IMR-90 (cell line): ENCODE data around the gene SPSB4. TPM values are rescaled to one million over a fixed set of nuclear protein-coding genes. Genes with fewer than 3 reads are reported as not detected.

ENCODE experiments used
- ATAC-seq: fragments of 200-7000 bp; cut with Tn5 transposase; 2 replicates; pipeline ENCODE4 v1.9.1; 2020; ENCODE audit warnings: low read depth, mild to moderate bottlenecking, moderate library complexity
- BruUV-seq: library from RNA; stranded (reverse); fragments of 400-500 nt; replicated peaks from 2 replicates; lab custom pipeline; 2021; lab: Mats Ljungman, UMichigan
- CTCF ChIA-PET: fragments of 300-600 bp; formaldehyde crosslinking; extraction: SDS; loops from one replicate; lab custom pipeline; 2021; ENCODE audit warnings: antibody characterized with exemption; lab: Yijun Ruan, JAX
- POLR2A ChIA-PET: fragments of 300-600 bp; sonication (Branson Sonifier 250); formaldehyde crosslinking; loops from one replicate; lab custom pipeline; 2022; ENCODE audit warnings: antibody characterized with exemption; ENCODE audit not compliant: unreplicated experiment; lab: Charles Lee
- DNase-seq: peaks from one replicate; pipeline ENCODE4 v3.0.0; 2013
- H2AFZ ChIP-seq: replicated peaks from 2 replicates; pipeline ENCODE3; 2013; ENCODE audit warnings: low read length, mild to moderate bottlenecking; ENCODE audit not compliant: poor library complexity
- H2AK5ac ChIP-seq: 2 replicates; pipeline ENCODE4 v1.6.1; 2013; ENCODE audit warnings: low read depth, low read length, inconsistent platforms
- H2AK9ac ChIP-seq: replicated peaks from 2 replicates; pipeline ENCODE3; 2013; ENCODE audit warnings: mild to moderate bottlenecking, low read depth, low read length, moderate library complexity; ENCODE audit not compliant: poor library complexity
- H2BK120ac ChIP-seq: 2 replicates; pipeline ENCODE4 v1.6.1; 2013; ENCODE audit warnings: low read depth, low read length, inconsistent platforms
- H2BK15ac ChIP-seq: 3 replicates; pipeline ENCODE4 v1.6.1; 2013; ENCODE audit warnings: low read depth, low read length, inconsistent platforms
- H2BK20ac ChIP-seq: 2 replicates; pipeline ENCODE4 v1.6.1; 2013; ENCODE audit warnings: low read depth, mild to moderate bottlenecking, inconsistent platforms, low read length, moderate library complexity
- H2BK5ac ChIP-seq: 2 replicates; pipeline ENCODE4 v1.6.1; 2013; ENCODE audit warnings: mild to moderate bottlenecking, low read depth, low read length, inconsistent platforms; ENCODE audit not compliant: poor library complexity, severe bottlenecking
- H3K14ac ChIP-seq: replicated peaks from 2 replicates; pipeline ENCODE4 v1.6.1; 2013; ENCODE audit warnings: low read depth, low read length, inconsistent platforms
- H3K18ac ChIP-seq: 2 replicates; pipeline ENCODE4 v1.6.1; 2013; ENCODE audit warnings: low read depth, low read length, control low read depth
- H3K23ac ChIP-seq: 2 replicates; pipeline ENCODE4 v1.6.1; 2013; ENCODE audit warnings: low read depth, low read length, inconsistent platforms
- H3K27ac ChIP-seq: 2 replicates; pipeline ENCODE4 v1.5.1; 2013; ENCODE audit warnings: mild to moderate bottlenecking, control low read depth, low read length; ENCODE audit not compliant: insufficient read depth
- H3K27me3 ChIP-seq: 2 replicates; pipeline ENCODE4 v1.6.1; 2013; ENCODE audit warnings: low read length; ENCODE audit not compliant: control insufficient read depth, insufficient read depth
- H3K36me3 ChIP-seq: 2 replicates; pipeline ENCODE4 v1.6.1; 2013; ENCODE audit warnings: low read length, mixed read lengths; ENCODE audit not compliant: control insufficient read depth, insufficient read depth
- H3K4ac ChIP-seq: 2 replicates; pipeline ENCODE4 v1.6.1; 2013; ENCODE audit warnings: low read depth, low read length, inconsistent platforms
- H3K4me1 ChIP-seq: 2 replicates; pipeline ENCODE4 v1.6.1; 2013; ENCODE audit warnings: low read length, mixed read lengths; ENCODE audit not compliant: control insufficient read depth, insufficient read depth
- H3K4me2 ChIP-seq: 2 replicates; pipeline ENCODE4 v1.6.1; 2013; ENCODE audit warnings: low read depth, mild to moderate bottlenecking, control low read depth, low read length, moderate library complexity
- H3K4me3 ChIP-seq: 2 replicates; pipeline ENCODE4 v1.5.1; 2013; ENCODE audit warnings: low read depth, mild to moderate bottlenecking, control low read depth, low read length, moderate library complexity; ENCODE audit not compliant: insufficient read depth
- H3K56ac ChIP-seq: 2 replicates; pipeline ENCODE4 v1.6.1; 2013; ENCODE audit warnings: low read length, inconsistent platforms; ENCODE audit not compliant: insufficient read depth; ENCODE audit errors: extremely low read depth
- H3K79me1 ChIP-seq, 2 experiments: 2 replicates each; pipeline ENCODE4 v1.6.1; 2013; ENCODE audit warnings: low read length in 2 of 2, inconsistent platforms in 1 of 2, low read depth in 1 of 2
- H3K9ac ChIP-seq: 2 replicates; pipeline ENCODE4 v1.6.1; 2013; ENCODE audit warnings: low read depth, low read length, control low read depth
- H3K9me1 ChIP-seq: 2 replicates; pipeline ENCODE4 v1.6.1; 2013; ENCODE audit warnings: low read length, inconsistent platforms; ENCODE audit not compliant: insufficient read depth
- H3K9me3 ChIP-seq: 2 replicates; pipeline ENCODE4 v1.6.1; 2013; ENCODE audit warnings: low read length; ENCODE audit not compliant: control insufficient read depth, insufficient read depth
- H4K20me1 ChIP-seq: 2 replicates; pipeline ENCODE4 v1.6.1; 2013; ENCODE audit warnings: low read length, inconsistent platforms; ENCODE audit not compliant: insufficient read depth
- H4K5ac ChIP-seq: 2 replicates; pipeline ENCODE4 v1.6.1; 2013; ENCODE audit warnings: mild to moderate bottlenecking, low read depth, low read length, control low read depth
- H4K8ac ChIP-seq, 2 experiments: 2 replicates each; pipeline ENCODE4 v1.6.1; 2013; ENCODE audit warnings: low read depth in 2 of 2, low read length in 2 of 2, control low read depth in 1 of 2, inconsistent platforms in 1 of 2
- H4K91ac ChIP-seq: 2 replicates; pipeline ENCODE4 v1.6.1; 2013; ENCODE audit warnings: low read depth, low read length, inconsistent platforms; ENCODE audit not compliant: insufficient read depth
- BHLHE40 ChIP-seq: fragments of 150-350 bp; IDR thresholded peaks from 2 replicates; pipeline ENCODE4 v1.6.1; 2016; ENCODE audit warnings: mild to moderate bottlenecking, low read depth, low read length
- CEBPB ChIP-seq: IDR thresholded peaks from 2 replicates; pipeline ENCODE4 v1.6.1; 2012; ENCODE audit warnings: low read depth, low read length, improper control_type of control experiment
- CHD1 ChIP-seq: IDR thresholded peaks from 2 replicates; pipeline ENCODE4 v1.6.1; 2012; ENCODE audit warnings: low read depth, low read length, improper control_type of control experiment
- FOS ChIP-seq: fragments of 150-350 bp; IDR thresholded peaks from 2 replicates; pipeline ENCODE4 v1.6.1; 2016; ENCODE audit warnings: low read depth, low read length
- MAFK ChIP-seq: IDR thresholded peaks from 2 replicates; pipeline ENCODE4 v1.6.1; 2012; ENCODE audit warnings: low read depth, low read length, improper control_type of control experiment
- MAZ ChIP-seq: IDR thresholded peaks from 2 replicates; pipeline ENCODE4 v1.6.1; 2012; ENCODE audit warnings: low read depth, mild to moderate bottlenecking, low read length, improper control_type of control experiment, moderate library complexity, borderline replicate concordance
- MXI1 ChIP-seq: IDR thresholded peaks from 2 replicates; pipeline ENCODE4 v1.6.1; 2012; ENCODE audit warnings: low read depth, mild to moderate bottlenecking, low read length, moderate library complexity, borderline replicate concordance
- NFE2L2 ChIP-seq: fragments of 150-350 bp; IDR thresholded peaks from 2 replicates; pipeline ENCODE4 v1.6.1; 2016; ENCODE audit warnings: low read depth, mild to moderate bottlenecking, low read length
- POLR2A ChIP-seq: IDR thresholded peaks from 2 replicates; pipeline ENCODE4 v1.6.1; 2012; ENCODE audit warnings: mild to moderate bottlenecking, low read depth, low read length
- RAD21 ChIP-seq: IDR thresholded peaks from 2 replicates; pipeline ENCODE4 v1.6.1; 2012; ENCODE audit warnings: low read length, improper control_type of control experiment
- RCOR1 ChIP-seq: IDR thresholded peaks from 2 replicates; pipeline ENCODE4 v1.6.1; 2012; ENCODE audit warnings: mild to moderate bottlenecking, low read length, improper control_type of control experiment; ENCODE audit not compliant: insufficient replicate concordance
- RFX5 ChIP-seq: IDR thresholded peaks from 2 replicates; pipeline ENCODE4 v1.8.0; 2012; ENCODE audit warnings: low read depth, mild to moderate bottlenecking, low read length, moderate library complexity
- SMC3 ChIP-seq: fragments of 150-350 bp; IDR thresholded peaks from 2 replicates; pipeline ENCODE4 v1.6.1; 2016; ENCODE audit warnings: low read depth, mild to moderate bottlenecking, antibody characterized with exemption, low read length, moderate library complexity
- whole genome bisulfite sequencing, 2 experiments: methylation state at CpG; one replicate each; pipeline versions ENCODE4 v1.1.5 to v1.1.7; 2013; ENCODE audit warnings: missing lambda C conversion rate in 2 of 2; ENCODE audit not compliant: insufficient read length in 1 of 2; ENCODE audit errors: extremely low coverage in 2 of 2; 5-methylcytosine and 5-hydroxymethylcytosine counted together
- dilution Hi-C: fragments of 300-500 bp; cut with HindIII; formaldehyde crosslinking; loops from one replicate; pipeline ENCODE4 v1.14.3; 2018; ENCODE audit warnings: low sequenced_read_pairs; ENCODE audit not compliant: unreplicated experiment
- in situ Hi-C: fragments of 300-500 bp; cut with MboI; formaldehyde crosslinking; loops from 3 replicates; pipeline ENCODE4 v1.14.3; 2019; ENCODE audit warnings: low sequenced_read_pairs, inconsistent platforms, mixed read lengths
- intact Hi-C: fragments of 100-400 bp; cut with micrococcal nuclease; formaldehyde crosslinking; loops from 2 replicates; pipeline ENCODE4 v1.10.0; 2022
- polyA plus RNA-seq, 3 experiments: library from polyadenylated mRNA; depleted of rRNA; stranded (reverse); fragments of >200 nt; gene quantifications; 2 replicates each; pipeline ENCODE4 v1.2.3, GENCODE V29; 2012; ENCODE audit warnings: low replicate concordance in 1 of 3
- total RNA-seq: library from RNA; depleted of rRNA; stranded (reverse); fragments of >200 nt; gene quantifications from 2 replicates; pipeline ENCODE4 v1.2.3, GENCODE V29; 2012
- TF ChIP-seq, protein P1 (sequence below): conservative IDR thresholded peaks from 2 replicates; pipeline ENCODE4 v1.5.1; 2012; ENCODE audit warnings: mild to moderate bottlenecking, low read depth, low read length, improper control_type of control experiment
- TF ChIP-seq, protein P2 (sequence below): fragments of 150-350 bp; IDR thresholded peaks from 2 replicates; pipeline ENCODE4 v1.6.1; 2017; ENCODE audit warnings: mild to moderate bottlenecking, antibody characterized with exemption, low read length, low read depth
- TF ChIP-seq, protein P3 (sequence below): fragments of 150-350 bp; IDR thresholded peaks from 2 replicates; pipeline ENCODE4 v1.6.1; 2016; ENCODE audit warnings: low read depth, mild to moderate bottlenecking, low read length, moderate library complexity, borderline replicate concordance

The SPSB4 gene
- total and polyA plus RNA-seq, 2 of the 4 experiments (the other 2 are of a cell fraction) = not detected

DNA sequence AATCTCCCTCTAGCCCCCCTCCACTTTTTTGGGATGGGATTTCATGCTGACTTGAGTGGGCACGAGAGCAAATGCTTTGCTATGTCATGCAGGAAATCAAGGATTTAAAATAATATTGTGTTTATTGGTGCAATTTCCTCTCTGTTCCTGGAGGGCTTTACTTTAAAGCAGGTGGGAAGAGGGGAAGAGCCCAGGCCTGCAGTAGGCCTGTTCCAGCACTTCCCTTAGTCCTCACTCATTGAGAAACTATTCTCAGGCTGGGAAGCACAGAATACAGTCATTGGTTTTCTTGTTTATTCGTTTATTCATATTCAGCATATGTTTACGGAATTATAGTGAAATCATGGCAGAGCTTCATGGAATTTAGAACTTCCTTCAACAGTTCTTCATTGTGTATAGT lies 41.7 kb upstream of the SPSB4 start:
- Histone ChIP-seq H4K20me1 (no peaks in the 10 kb centered on the region), H4K8ac (no peak overlapping the region), H2BK20ac (no peak overlapping the region), H4K5ac (no peak overlapping the region), H3K27me3 (peaks cover 4% of the 10 kb centered on the region), H3K36me3 (no peaks in the 10 kb centered on the region), H2AK9ac (no peak overlapping the region), H3K4me3 (no peak overlapping the region), H2AK5ac (no peak overlapping the region), H2BK5ac (no peak overlapping the region), H4K91ac (no peak overlapping the region), H3K9ac (no peak overlapping the region), H3K4me2 (no peak overlapping the region), H3K9me1 (no peaks in the 10 kb centered on the region), H2BK15ac (no peak overlapping the region), H3K18ac (no peak overlapping the region), H3K4me1 (no peaks in the 10 kb centered on the region), H3K56ac (no peak overlapping the region), H2BK120ac (no peak overlapping the region), H3K14ac (no peak overlapping the region), H2AFZ (no peak overlapping the region), H3K4ac (no peak overlapping the region), H3K9me3 (no peaks in the 10 kb centered on the region), H3K27ac (no peak overlapping the region), H3K23ac (no peak overlapping the region), H3K79me1 (no peaks in the 10 kb centered on the region)
- no peak for DNase-seq
- in situ Hi-C loops = loop anchor here (10.0 kb wide), 1 partner anchor 445 kb away; no protein-coding TSS in a partner anchor
- no peak for ATAC-seq
- dilution Hi-C loops = no loop called here
- intact Hi-C loops = no loop called here
- TF ChIP-seq, protein P1, sequence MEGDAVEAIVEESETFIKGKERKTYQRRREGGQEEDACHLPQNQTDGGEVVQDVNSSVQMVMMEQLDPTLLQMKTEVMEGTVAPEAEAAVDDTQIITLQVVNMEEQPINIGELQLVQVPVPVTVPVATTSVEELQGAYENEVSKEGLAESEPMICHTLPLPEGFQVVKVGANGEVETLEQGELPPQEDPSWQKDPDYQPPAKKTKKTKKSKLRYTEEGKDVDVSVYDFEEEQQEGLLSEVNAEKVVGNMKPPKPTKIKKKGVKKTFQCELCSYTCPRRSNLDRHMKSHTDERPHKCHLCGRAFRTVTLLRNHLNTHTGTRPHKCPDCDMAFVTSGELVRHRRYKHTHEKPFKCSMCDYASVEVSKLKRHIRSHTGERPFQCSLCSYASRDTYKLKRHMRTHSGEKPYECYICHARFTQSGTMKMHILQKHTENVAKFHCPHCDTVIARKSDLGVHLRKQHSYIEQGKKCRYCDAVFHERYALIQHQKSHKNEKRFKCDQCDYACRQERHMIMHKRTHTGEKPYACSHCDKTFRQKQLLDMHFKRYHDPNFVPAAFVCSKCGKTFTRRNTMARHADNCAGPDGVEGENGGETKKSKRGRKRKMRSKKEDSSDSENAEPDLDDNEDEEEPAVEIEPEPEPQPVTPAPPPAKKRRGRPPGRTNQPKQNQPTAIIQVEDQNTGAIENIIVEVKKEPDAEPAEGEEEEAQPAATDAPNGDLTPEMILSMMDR = no peak
- TF ChIP-seq CHD1 = no peak
- TF ChIP-seq POLR2A = no peak
- TF ChIP-seq MAZ = no peak
- TF ChIP-seq RFX5 = no peak
- TF ChIP-seq, protein P2, sequence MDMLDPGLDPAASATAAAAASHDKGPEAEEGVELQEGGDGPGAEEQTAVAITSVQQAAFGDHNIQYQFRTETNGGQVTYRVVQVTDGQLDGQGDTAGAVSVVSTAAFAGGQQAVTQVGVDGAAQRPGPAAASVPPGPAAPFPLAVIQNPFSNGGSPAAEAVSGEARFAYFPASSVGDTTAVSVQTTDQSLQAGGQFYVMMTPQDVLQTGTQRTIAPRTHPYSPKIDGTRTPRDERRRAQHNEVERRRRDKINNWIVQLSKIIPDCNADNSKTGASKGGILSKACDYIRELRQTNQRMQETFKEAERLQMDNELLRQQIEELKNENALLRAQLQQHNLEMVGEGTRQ = no peak
- no peak for TF ChIP-seq RCOR1
- TF ChIP-seq, protein P3, sequence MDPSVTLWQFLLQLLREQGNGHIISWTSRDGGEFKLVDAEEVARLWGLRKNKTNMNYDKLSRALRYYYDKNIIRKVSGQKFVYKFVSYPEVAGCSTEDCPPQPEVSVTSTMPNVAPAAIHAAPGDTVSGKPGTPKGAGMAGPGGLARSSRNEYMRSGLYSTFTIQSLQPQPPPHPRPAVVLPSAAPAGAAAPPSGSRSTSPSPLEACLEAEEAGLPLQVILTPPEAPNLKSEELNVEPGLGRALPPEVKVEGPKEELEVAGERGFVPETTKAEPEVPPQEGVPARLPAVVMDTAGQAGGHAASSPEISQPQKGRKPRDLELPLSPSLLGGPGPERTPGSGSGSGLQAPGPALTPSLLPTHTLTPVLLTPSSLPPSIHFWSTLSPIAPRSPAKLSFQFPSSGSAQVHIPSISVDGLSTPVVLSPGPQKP = no peak
- TF ChIP-seq MXI1 = no peak
- TF ChIP-seq RAD21 = no peak
- TF ChIP-seq MAFK = no peak
- TF ChIP-seq CEBPB = no peak
- TF ChIP-seq NFE2L2 = no peak
- no peak for TF ChIP-seq FOS
- no peak for TF ChIP-seq BHLHE40
- no peak for TF ChIP-seq SMC3
- POLR2A ChIA-PET = no interaction called here
- CTCF ChIA-PET = interaction anchor here (1.1 to 1.8 kb wide), 2 partner anchors 9 to 96 kb away, joined by 3 to 6 read pairs; no protein-coding TSS in a partner anchor
- no CpG with 5 or more reads among the region's 3 CpGs for WGBS, 2 experiments
- no TSS peak for BruUV-seq
